ENCODE results near the gene ASNSD1. TPM values are rescaled to one million over a fixed set of nuclear protein-coding genes. Genes with fewer than 3 reads are reported as not detected.

The ASNSD1 gene
- total and polyA plus RNA-seq, 2 of the 13 experiments (the other 11 are each of a cell fraction or from before 2014, with no cell fraction given), result 35.1 to 96.6 TPM

- H3K79me2 ChIP-seq (ENCODE audit: insufficient read depth, low read length), result no peaks in the 10 kb centered on the region
- no peaks in the 10 kb centered on the region for H3K36me3 ChIP-seq (replicated peaks in 1 of 2; ENCODE audit: control insufficient read depth in 1 of 2, insufficient read depth in 2 of 2, low read length in 2 of 2)
- H3K9me3 ChIP-seq (ENCODE audit: low read length), result no peaks in the 10 kb centered on the region
- no peak overlapping the region for H3K4me2 ChIP-seq (ENCODE audit: low read depth, low read length)
- BruUV-seq (replicated peaks), result no TSS peak
- CTCF ChIA-PET (ENCODE audit: low intra/inter-chr PET ratio, low total read pairs), result no interaction called here
- H3K9ac ChIP-seq (ENCODE audit: insufficient read depth, low read depth, low read length), result no peak overlapping the region
- no peak overlapping the region for H3K27ac ChIP-seq (ENCODE audit: extremely low read length, insufficient read depth, low read length)
- H3K27me3 ChIP-seq (ENCODE audit: control insufficient read depth in 1 of 2, insufficient read depth in 2 of 2, low read length in 2 of 2), result no peaks in the 10 kb centered on the region
- FAIRE-seq, result no peak
- no peak overlapping the region for H3K4me3 ChIP-seq (replicated peaks in 1 of 3; ENCODE audit: insufficient read depth in 1 of 3, low read depth in 2 of 3, low read length in 3 of 3)
- no peak overlapping the region for H2AFZ ChIP-seq (ENCODE audit: low read length)
- no peak for ATAC-seq
- in situ Hi-C loops (cut with HindIII; ENCODE audit: extremely low pct_ligation_motif_present, low pct_unique_long_range_greater_than_20kb), result no loop called here
- no peak for DNase-seq (ENCODE audit: low spot score)
- peaks cover 15% of the 10 kb centered on the region for H3K4me1 ChIP-seq (ENCODE audit: insufficient read depth, low read length)
- no peaks in the 10 kb centered on the region for H4K20me1 ChIP-seq (ENCODE audit: insufficient read depth, low read length)
- POLR2A ChIA-PET, result interaction anchor here (1.2 kb wide), 1 partner anchor 38 kb away, joined by 4 read pairs; the partner anchor contains the start of gene SLC40A1
- WGBS (ENCODE audit: low lambda C conversion rate), result 0% methylated on average over 1 of the region's 1 CpG
- intact Hi-C loops (cut with micrococcal nuclease; ENCODE audit: unreplicated experiment), result no loop called here
- TF ChIP-seq ZNF770 (CRISPR knock-in tag; IDR thresholded peaks at IDR 0.05), result no peak
- no peak for TF ChIP-seq ZNF224 (CRISPR knock-in tag; IDR thresholded peaks at IDR 0.05)
- no peak for TF ChIP-seq KMT2B (CRISPR knock-in tag; IDR thresholded peaks at IDR 0.05)
- no peak for TF ChIP-seq STAG1 (CRISPR knock-in tag; IDR thresholded peaks at IDR 0.05)
- TF ChIP-seq, protein P1, sequence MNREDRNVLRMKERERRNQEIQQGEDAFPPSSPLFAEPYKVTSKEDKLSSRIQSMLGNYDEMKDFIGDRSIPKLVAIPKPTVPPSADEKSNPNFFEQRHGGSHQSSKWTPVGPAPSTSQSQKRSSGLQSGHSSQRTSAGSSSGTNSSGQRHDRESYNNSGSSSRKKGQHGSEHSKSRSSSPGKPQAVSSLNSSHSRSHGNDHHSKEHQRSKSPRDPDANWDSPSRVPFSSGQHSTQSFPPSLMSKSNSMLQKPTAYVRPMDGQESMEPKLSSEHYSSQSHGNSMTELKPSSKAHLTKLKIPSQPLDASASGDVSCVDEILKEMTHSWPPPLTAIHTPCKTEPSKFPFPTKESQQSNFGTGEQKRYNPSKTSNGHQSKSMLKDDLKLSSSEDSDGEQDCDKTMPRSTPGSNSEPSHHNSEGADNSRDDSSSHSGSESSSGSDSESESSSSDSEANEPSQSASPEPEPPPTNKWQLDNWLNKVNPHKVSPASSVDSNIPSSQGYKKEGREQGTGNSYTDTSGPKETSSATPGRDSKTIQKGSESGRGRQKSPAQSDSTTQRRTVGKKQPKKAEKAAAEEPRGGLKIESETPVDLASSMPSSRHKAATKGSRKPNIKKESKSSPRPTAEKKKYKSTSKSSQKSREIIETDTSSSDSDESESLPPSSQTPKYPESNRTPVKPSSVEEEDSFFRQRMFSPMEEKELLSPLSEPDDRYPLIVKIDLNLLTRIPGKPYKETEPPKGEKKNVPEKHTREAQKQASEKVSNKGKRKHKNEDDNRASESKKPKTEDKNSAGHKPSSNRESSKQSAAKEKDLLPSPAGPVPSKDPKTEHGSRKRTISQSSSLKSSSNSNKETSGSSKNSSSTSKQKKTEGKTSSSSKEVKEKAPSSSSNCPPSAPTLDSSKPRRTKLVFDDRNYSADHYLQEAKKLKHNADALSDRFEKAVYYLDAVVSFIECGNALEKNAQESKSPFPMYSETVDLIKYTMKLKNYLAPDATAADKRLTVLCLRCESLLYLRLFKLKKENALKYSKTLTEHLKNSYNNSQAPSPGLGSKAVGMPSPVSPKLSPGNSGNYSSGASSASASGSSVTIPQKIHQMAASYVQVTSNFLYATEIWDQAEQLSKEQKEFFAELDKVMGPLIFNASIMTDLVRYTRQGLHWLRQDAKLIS (CRISPR knock-in tag; IDR thresholded peaks at IDR 0.05), result no peak
- TF ChIP-seq, protein P2, sequence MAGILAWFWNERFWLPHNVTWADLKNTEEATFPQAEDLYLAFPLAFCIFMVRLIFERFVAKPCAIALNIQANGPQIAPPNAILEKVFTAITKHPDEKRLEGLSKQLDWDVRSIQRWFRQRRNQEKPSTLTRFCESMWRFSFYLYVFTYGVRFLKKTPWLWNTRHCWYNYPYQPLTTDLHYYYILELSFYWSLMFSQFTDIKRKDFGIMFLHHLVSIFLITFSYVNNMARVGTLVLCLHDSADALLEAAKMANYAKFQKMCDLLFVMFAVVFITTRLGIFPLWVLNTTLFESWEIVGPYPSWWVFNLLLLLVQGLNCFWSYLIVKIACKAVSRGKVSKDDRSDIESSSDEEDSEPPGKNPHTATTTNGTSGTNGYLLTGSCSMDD (CRISPR knock-in tag; IDR thresholded peaks at IDR 0.05), result no peak
- no peak for TF ChIP-seq SRSF1 (optimal IDR thresholded peaks at IDR 0.05; ENCODE audit: low read depth, low read length)
- TF ChIP-seq ZNF513 (CRISPR knock-in tag; conservative IDR thresholded peaks at IDR 0.05), result no peak
- TF ChIP-seq ZNF326 (CRISPR knock-in tag; IDR thresholded peaks at IDR 0.05; ENCODE audit: borderline replicate concordance), result no peak
- no peak for TF ChIP-seq ZMAT5 (CRISPR knock-in tag; IDR thresholded peaks at IDR 0.05; ENCODE audit: borderline replicate concordance, low read depth)
- TF ChIP-seq, protein P3, sequence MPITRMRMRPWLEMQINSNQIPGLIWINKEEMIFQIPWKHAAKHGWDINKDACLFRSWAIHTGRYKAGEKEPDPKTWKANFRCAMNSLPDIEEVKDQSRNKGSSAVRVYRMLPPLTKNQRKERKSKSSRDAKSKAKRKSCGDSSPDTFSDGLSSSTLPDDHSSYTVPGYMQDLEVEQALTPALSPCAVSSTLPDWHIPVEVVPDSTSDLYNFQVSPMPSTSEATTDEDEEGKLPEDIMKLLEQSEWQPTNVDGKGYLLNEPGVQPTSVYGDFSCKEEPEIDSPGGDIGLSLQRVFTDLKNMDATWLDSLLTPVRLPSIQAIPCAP (CRISPR knock-in tag; IDR thresholded peaks at IDR 0.05; ENCODE audit: low read depth), result no peak
- TF ChIP-seq KDM6A (CRISPR knock-in tag; IDR thresholded peaks at IDR 0.05; ENCODE audit: low read depth), result no peak
- no peak for TF ChIP-seq ZNF569 (CRISPR knock-in tag; IDR thresholded peaks at IDR 0.05; ENCODE audit: borderline replicate concordance)
- TF ChIP-seq TEAD2 (CRISPR knock-in tag; IDR thresholded peaks at IDR 0.05), result no peak
Observed at GRCh38 chr2:189618197-189618596, 43.1 kb upstream of the ASNSD1 start.

All from HepG2 (cell line).